GM19452 (cell line): ENCODE data around the gene PRSS16.

ENCODE experiments used
- ATAC-seq: cut with Tn5 transposase; IDR thresholded peaks from one replicate; pipeline ENCODE4 v1.9.1; 2021; ENCODE audit not compliant: unreplicated experiment

PRSS16 gene

GRCh38 chr6:27281569-27281968 lies 34.1 kb downstream of the PRSS16 start:
- ATAC-seq, result no peak

- ATAC-seq, result no peak
Observed at GRCh38 chr6:27283279-27283678, 35.8 kb downstream of the PRSS16 start.

- ATAC-seq, result no peak
Observed at GRCh38 chr6:27286141-27286540, 38.6 kb downstream of the PRSS16 start.

- no peak for ATAC-seq
Observed at GRCh38 chr6:27287751-27288135, 40.2 kb downstream of the PRSS16 start.

GRCh38 chr6:27288136-27289044 lies 40.9 kb downstream of the PRSS16 start:
- ATAC-seq, result no peak

- ATAC-seq, result no peak
Observed at GRCh38 chr6:27290065-27290849, 42.8 kb downstream of the PRSS16 start.

- no peak for ATAC-seq
Observed at GRCh38 chr6:27290850-27291208, 43.3 kb downstream of the PRSS16 start.

GRCh38 chr6:27293436-27294098 lies 46.1 kb downstream of the PRSS16 start:
- no peak for ATAC-seq

- ATAC-seq, result no peak
Observed at GRCh38 chr6:27294409-27294808, 46.9 kb downstream of the PRSS16 start.

GRCh38 chr6:27295301-27296079 lies 48.0 kb downstream of the PRSS16 start:
- ATAC-seq, result no peak

- ATAC-seq, result no peak
Observed at GRCh38 chr6:27296106-27296783, 48.7 kb downstream of the PRSS16 start.

GRCh38 chr6:27297484-27297856 lies 50.0 kb downstream of the PRSS16 start:
- no peak for ATAC-seq

GRCh38 chr6:27297857-27298730 lies 50.6 kb downstream of the PRSS16 start:
- no peak for ATAC-seq

GRCh38 chr6:27303613-27304272 lies 56.2 kb downstream of the PRSS16 start:
- no peak for ATAC-seq
